ENCODE results near the gene LDB3. TPM values are rescaled to one million over a fixed set of nuclear protein-coding genes. Genes with fewer than 3 reads are reported as not detected.
"Not testable (repeated sequence)": the region's sequence is repeated elsewhere in the genome, so short reads cannot be mapped to it uniquely, and the experiment has no call there.

LDB3 gene
- polyA plus RNA-seq, 10 donors, result 305 to 981 (median 737) TPM

DNA sequence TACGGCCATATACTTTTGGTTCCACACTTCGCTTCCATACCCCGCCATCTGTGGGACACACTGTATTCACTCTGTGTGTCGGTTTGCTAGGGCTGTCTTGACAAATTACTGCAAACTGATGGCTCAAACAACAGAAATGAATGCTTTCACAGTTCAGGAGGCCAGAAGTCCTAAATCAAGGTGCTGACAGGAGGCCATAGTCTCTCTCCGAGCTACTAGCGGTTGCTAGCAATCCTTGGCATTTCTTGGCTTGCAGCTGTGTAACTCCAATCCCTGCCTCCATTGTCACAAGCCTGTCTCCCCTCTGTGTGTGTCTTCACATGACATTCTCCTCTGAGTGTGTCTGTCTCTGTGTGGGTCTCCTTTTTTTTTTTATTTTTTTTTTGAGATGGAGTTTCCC lies 59.2 kb downstream of the LDB3 start:
- no peak for DNase-seq

DNA sequence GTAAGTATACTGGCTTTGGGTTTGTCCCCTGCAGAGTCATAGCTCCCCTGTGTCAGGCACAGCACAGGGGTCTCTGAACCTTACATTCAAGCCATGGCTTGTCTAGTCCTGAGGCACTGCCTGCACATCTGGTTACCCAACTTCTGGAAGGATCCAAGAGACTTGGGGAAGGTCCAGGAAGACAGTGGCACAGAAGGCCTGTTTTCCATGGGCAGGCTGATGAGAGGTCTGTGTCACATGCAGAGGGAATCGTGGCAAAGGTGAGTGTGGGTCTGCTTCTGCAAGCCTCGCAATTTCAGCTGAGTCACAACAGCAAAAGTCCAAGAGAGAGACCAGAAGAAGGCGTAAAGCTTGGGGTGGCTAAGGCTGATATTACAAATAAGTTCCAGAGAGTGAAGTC lies 59.7 kb downstream of the LDB3 start:
- DNase-seq, result no peak

DNA sequence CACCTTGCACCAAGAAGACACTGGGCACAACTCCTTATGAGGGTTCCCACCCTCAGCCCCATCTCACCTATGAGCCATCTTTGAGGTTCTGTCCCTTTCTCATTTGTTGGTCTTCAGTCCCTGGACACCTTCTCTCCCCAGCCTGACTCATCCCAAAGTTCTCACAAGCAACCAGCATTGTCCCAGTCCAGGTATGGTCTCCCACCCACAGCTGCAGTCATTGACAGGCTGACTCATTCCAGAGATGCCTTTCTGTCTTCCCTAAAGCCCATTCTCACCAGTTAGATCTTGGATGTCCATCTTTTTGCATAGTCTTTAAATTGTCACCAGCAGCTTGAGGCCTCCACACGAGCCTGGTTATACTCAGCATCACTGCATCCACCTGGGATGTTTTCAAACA lies 61.4 kb downstream of the LDB3 start:
- no peak for DNase-seq

- DNase-seq, result peak in 1 of 3 donors; percentile 38
These were observed 61.9 kb downstream of the LDB3 start for GRCh38 chr10:86730227-86730626.

DNA sequence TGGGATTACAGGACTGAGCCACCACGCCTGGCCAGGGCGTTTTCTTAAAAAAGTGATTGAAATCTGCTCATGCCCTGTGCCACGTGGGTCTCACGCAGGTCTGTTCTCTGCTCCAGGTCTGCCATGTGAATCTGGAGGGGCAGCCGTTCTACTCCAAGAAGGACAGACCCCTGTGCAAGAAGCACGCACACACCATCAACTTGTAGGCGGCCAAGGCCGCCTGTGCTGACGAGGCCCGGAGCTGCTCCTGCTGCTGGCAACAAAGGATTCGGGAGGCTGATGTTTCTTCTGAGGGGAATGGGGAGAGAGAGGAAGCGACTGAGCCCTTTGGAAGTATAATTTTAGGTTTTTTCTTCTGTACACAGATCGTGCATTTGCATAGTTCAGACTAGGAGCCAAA lies 64.5 kb downstream of the LDB3 start:
- DNase-seq, result no peak

GRCh38 chr10:86733260-86733671 lies 65.0 kb downstream of the LDB3 start:
- peak; percentile 56 to 73 (median 68) for DNase-seq

- no peak for DNase-seq
These were observed 66.1 kb downstream of the LDB3 start for GRCh38 chr10:86734207-86734988.

- DNase-seq, result not testable (repeated sequence)
These were observed 67.0 kb downstream of the LDB3 start for GRCh38 chr10:86735278-86735677.

DNA sequence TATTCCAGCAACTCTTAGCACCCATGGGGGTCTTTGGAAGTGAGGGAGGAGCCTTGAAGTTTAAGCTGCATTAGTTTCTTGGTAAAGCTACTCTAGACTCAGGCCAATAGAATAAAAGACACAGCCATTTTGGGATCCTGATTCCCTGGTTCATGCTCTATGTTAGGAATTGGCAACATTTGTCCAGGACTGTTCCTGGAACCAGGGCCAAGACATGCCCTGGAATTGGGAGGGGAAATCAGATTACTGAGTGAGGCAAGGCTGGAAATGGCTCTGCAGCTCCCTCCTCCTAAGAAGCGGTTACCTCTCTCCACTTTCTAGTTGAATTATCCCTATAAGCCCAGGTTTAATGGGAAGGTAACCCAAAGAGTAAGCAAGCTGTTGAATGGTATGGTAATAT lies 73.9 kb downstream of the LDB3 start:
- no peak for DNase-seq

- peak in 1 of 3 donors; percentile 45 for DNase-seq
These were observed 75.9 kb downstream of the LDB3 start for GRCh38 chr10:86744067-86744725.

- peak in 2 of 3 donors; percentile 22 to 68 for DNase-seq
These were observed 79.7 kb downstream of the LDB3 start for GRCh38 chr10:86747796-86748581.

DNA sequence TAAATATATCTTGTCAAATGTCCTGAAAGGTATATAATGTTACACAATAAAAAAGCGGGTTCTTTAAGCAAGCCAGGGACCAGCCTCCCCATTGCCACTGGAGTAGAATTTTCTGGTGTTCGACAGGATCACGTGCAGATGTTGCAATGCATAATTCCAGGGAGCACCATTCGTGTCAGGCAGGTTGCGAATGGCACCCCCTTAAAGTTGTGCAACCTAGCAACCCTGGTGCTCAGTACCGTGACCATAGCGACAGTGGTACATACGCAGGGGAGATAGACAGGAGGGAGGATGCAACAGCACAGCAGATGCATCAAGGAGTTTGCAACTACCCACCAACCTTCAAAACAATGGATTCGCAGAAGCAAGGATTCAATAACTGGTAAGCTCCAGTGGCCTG lies 81.5 kb downstream of the LDB3 start:
- DNase-seq, result no peak

GRCh38 chr10:86751477-86751876 lies 83.2 kb downstream of the LDB3 start:
- DNase-seq, result no peak

GRCh38 chr10:86752311-86752710 lies 84.0 kb downstream of the LDB3 start:
- no peak for DNase-seq

- no peak for DNase-seq
These were observed 84.7 kb downstream of the LDB3 start for GRCh38 chr10:86753051-86753450.

DNA sequence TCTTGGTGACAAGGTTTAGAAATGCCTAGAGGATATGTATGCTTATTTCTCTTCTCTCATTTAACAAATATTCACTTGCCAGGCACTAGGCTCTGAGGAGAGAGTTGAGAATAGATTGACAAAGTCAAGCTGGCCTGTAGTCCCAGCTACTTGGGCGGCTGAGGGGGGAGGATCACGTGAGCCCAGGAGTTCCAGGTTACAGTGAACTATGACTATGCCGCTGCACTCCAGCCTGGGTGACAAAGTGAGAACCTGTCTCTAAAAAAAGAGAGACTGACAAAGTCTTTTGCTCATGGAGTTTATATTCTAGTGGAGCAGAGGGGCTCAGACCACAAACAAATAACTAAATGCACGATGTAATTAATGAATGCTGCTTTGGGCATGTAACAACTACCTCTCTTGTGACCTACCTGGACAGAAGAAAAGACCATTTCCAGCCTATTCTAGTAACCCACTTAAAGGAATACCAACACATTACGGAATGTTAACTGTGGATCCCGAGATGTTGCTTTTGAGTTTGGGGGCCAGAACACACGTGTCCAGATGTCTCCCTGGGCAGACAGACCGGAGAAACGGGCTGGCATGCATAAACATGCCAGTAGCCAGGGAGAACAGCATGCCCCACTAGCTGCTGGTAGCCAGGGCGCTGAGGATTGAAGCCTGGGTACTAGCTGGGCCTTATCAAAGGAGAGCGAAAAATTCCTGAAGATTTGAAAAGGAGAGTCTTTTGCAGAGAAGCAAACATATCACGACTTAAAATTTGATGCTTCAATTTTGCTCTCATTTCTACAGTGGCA lies 85.5 kb downstream of the LDB3 start:
- no peak for DNase-seq

DNA sequence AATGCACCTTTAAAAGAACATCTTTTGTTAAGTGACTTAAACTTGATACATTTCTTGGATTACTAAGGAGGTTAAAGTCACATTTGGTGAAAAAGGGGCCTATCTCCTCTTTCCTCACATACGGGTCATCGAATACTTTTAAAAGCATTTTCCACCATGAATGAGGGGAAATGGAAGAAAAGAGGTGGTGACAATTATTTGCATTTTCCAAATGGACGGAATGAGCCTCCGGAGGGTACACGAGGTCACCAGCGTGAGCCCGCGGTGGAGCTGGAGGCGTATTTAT lies 87.1 kb downstream of the LDB3 start:
- DNase-seq, result no peak

DNA sequence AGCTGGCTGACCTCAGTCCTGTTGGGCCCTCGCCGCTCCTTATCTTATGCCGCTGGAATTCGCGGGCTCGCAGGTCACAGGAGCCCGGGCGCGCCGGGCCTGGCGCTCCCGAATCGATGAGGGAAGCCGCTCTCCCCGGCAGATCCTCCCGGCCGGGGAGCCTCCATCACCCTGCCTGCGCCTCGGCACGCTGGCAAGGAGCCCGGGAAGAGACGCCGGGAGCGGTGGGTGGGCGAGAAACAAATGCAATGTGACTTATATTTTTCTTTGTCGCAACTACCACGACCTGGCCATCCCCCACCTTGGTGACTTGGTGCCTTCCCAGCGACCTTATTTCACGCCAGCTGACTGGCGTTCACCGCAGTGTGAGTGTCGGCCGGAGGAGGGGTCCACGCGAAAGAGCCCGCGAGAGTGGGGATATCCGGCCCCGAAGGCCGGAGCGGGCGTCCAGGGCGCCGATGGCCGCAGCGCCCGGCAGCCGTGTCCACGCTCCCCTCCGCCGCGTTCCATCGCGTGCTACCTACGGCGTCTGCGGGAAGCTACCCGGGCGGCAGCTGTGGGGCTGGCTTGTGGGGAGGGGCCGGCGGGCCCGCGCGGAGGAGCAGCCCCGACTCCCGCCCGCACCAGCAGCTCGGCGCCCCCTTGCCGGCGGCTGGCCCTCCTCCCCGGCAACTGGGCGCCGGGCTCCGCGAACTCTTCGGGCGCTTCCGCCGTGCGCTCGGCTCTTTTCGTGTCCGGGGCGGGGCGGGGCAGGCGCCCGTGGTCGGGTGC lies 87.6 kb downstream of the LDB3 start:
- peak; percentile 95 to 98 (median 96) for DNase-seq

- DNase-seq, result peak; percentile 33 to 90 (median 55)
These were observed 88.3 kb downstream of the LDB3 start, which contains the start of gene BMPR1A for GRCh38 chr10:86756511-86757112. BMPR1A (plus strand) TSS chr10:86756619; CDS start chr10:86876019, 119,400 bp downstream.

All from muscle of back (tissue), 11 donors.